Fibroblast of lung (primary cell): Measurements from ENCODE around the gene DEPDC1B. TPM values are rescaled to one million over a fixed set of nuclear protein-coding genes. Genes with fewer than 3 reads are reported as not detected.

Experiments
- DNase-seq, 2 donors: peaks; one replicate each; pipeline versions ENCODE4 v3.0.0 to v3.0.0-alpha.2; 2010; ENCODE audit warnings: low read depth in 2 of 2
- H2AFZ ChIP-seq: 2 replicates; pipeline ENCODE4 v1.5.1; 2012; ENCODE audit warnings: low read length, control low read depth, inconsistent platforms
- H3K27ac ChIP-seq: 2 replicates; pipeline ENCODE4 v1.5.1; 2011; ENCODE audit warnings: low read length, control low read depth; ENCODE audit not compliant: insufficient read depth
- H3K27me3 ChIP-seq: 2 replicates; pipeline ENCODE4 v1.5.1; 2011; ENCODE audit warnings: mild to moderate bottlenecking, low read length; ENCODE audit not compliant: control insufficient read depth, insufficient read depth
- H3K36me3 ChIP-seq: 2 replicates; pipeline ENCODE4 v1.5.1; 2011; ENCODE audit warnings: low read length; ENCODE audit not compliant: control insufficient read depth, insufficient read depth
- H3K4me1 ChIP-seq: 2 replicates; pipeline ENCODE4 v1.5.1; 2011; ENCODE audit warnings: low read length; ENCODE audit not compliant: control insufficient read depth, insufficient read depth; ENCODE audit errors: extremely low read depth
- H3K4me2 ChIP-seq: 2 replicates; pipeline ENCODE4 v1.5.1; 2011; ENCODE audit warnings: low read length, control low read depth; ENCODE audit not compliant: insufficient read depth; ENCODE audit errors: extremely low read depth
- H3K4me3 ChIP-seq, 4 experiments: fragments of 200-600 bp in 1 of 4; sonication (generic) in 1 of 4; replicated peaks in 1 of 4; 2 replicates each; pipeline ENCODE4 v1.5.1; 2011 to 2016; ENCODE audit warnings: low read length in 4 of 4, low read depth in 3 of 4, mild to moderate bottlenecking in 3 of 4, control low read depth in 2 of 4, inconsistent platforms in 1 of 4, mixed read lengths in 1 of 4; ENCODE audit not compliant: insufficient read depth in 1 of 4; ENCODE audit errors: control extremely low read depth in 1 of 4
- H3K79me2 ChIP-seq: 2 replicates; pipeline ENCODE4 v1.5.1; 2012; ENCODE audit warnings: mild to moderate bottlenecking, low read length, inconsistent platforms; ENCODE audit not compliant: control insufficient read depth, insufficient read depth
- H3K9ac ChIP-seq: 2 replicates; pipeline ENCODE4 v1.5.1; 2011; ENCODE audit warnings: mild to moderate bottlenecking, low read length, control low read depth; ENCODE audit not compliant: insufficient read depth
- H3K9me3 ChIP-seq: 2 replicates; pipeline ENCODE4 v1.5.1; 2012; ENCODE audit warnings: low read depth, low read length; ENCODE audit not compliant: control insufficient read depth, insufficient read depth
- H4K20me1 ChIP-seq: 2 replicates; pipeline ENCODE4 v1.5.1; 2011; ENCODE audit warnings: low read length; ENCODE audit not compliant: control insufficient read depth, insufficient read depth; ENCODE audit errors: extremely low read depth
- CTCF ChIP-seq, 2 donors: IDR thresholded peaks in 1 of 2; conservative IDR thresholded peaks in 1 of 2; 1 replicate in 1 of 2; 2 replicates in 1 of 2; pipeline ENCODE4 v1.5.1; 2011 to 2012; ENCODE audit warnings: low read length in 2 of 2, control low read depth in 1 of 2, inconsistent platforms in 1 of 2, low read depth in 1 of 2, mild to moderate bottlenecking in 1 of 2
- EZH2 ChIP-seq: IDR thresholded peaks from 2 replicates; pipeline ENCODE4 v1.5.1; 2012; ENCODE audit warnings: low read length, control low read depth, mild to moderate bottlenecking; ENCODE audit errors: missing control alignments
- polyA plus RNA-seq, 2 donors: library from polyadenylated mRNA; depleted of rRNA in 1 of 2; stranded (reverse) in 1 of 2; unstranded in 1 of 2; fragments of >200 nt; gene quantifications; 2 replicates each; pipeline ENCODE4 v1.2.1, GENCODE V29; 2011 to 2012; ENCODE audit warnings: missing spikeins in 1 of 2
- total RNA-seq: library from RNA; depleted of rRNA; stranded (reverse); fragments of >200 nt; gene quantifications from 2 replicates; pipeline ENCODE4 v1.2.1, GENCODE V29; 2014

Gene DEPDC1B
- total and polyA plus RNA-seq, 2 donors (not counting 1 experiment from before 2014, with no cell fraction given): 2.5 to 3.2 TPM

- Histone ChIP-seq H4K20me1 (no peaks in the 10 kb centered on the region), H3K4me1 (no peaks in the 10 kb centered on the region), H3K27me3 (no peaks in the 10 kb centered on the region), H3K9ac (peak overlapping the region; percentile 75), H3K27ac (peak overlapping the region; percentile 83), H3K4me2 (peak overlapping the region; percentile 84), H3K36me3 (no peaks in the 10 kb centered on the region), H3K79me2 (peaks cover 21% of the 10 kb centered on the region), H3K4me3 (peak overlapping the region; percentile 80 to 98 (median 91)), H2AFZ (peak overlapping the region; percentile 93), H3K9me3 (no peaks in the 10 kb centered on the region)
- TF ChIP-seq EZH2: no peak
- no peak for TF ChIP-seq CTCF (conservative IDR thresholded peaks at IDR 0.05 in 1 of 2, IDR thresholded peaks at IDR 0.05 in 1 of 2; ENCODE audit: low read depth in 1 of 2, low read length in 2 of 2)
- DNase-seq: no peak
These were observed 718 bp downstream of the DEPDC1B start for GRCh38 chr5:60699288-60699608.

- DNase-seq: no peak
- peaks cover 28% of the 10 kb centered on the region for H3K79me2 ChIP-seq
- no peaks in the 10 kb centered on the region for H3K4me1 ChIP-seq
- H3K36me3 ChIP-seq: no peaks in the 10 kb centered on the region
- no peak overlapping the region for H2AFZ ChIP-seq
- no peaks in the 10 kb centered on the region for H3K9me3 ChIP-seq
- no peak overlapping the region for H3K27ac ChIP-seq
- no peak overlapping the region for H3K4me3 ChIP-seq
- no peaks in the 10 kb centered on the region for H4K20me1 ChIP-seq
- peak overlapping the region; percentile 38 for H3K4me2 ChIP-seq
- no peak for TF ChIP-seq CTCF (conservative IDR thresholded peaks at IDR 0.05 in 1 of 2, IDR thresholded peaks at IDR 0.05 in 1 of 2; ENCODE audit: low read depth in 1 of 2, low read length in 2 of 2)
- no peak for TF ChIP-seq EZH2
- H3K27me3 ChIP-seq: no peaks in the 10 kb centered on the region
- no peak overlapping the region for H3K9ac ChIP-seq
These were observed 1.6 kb downstream of the DEPDC1B start for GRCh38 chr5:60698336-60698735.

- no peak overlapping the region for H3K4me3 ChIP-seq
- no peak overlapping the region for H3K4me2 ChIP-seq
- peaks cover 35% of the 10 kb centered on the region for H3K79me2 ChIP-seq
- no peaks in the 10 kb centered on the region for H3K36me3 ChIP-seq
- no peak overlapping the region for H3K9ac ChIP-seq
- H4K20me1 ChIP-seq: no peaks in the 10 kb centered on the region
- H3K4me1 ChIP-seq: no peaks in the 10 kb centered on the region
- H3K9me3 ChIP-seq: no peaks in the 10 kb centered on the region
- TF ChIP-seq CTCF (conservative IDR thresholded peaks at IDR 0.05 in 1 of 2, IDR thresholded peaks at IDR 0.05 in 1 of 2; ENCODE audit: low read depth in 1 of 2, low read length in 2 of 2): no peak
- no peak for TF ChIP-seq EZH2
- H2AFZ ChIP-seq: no peak overlapping the region
- no peak overlapping the region for H3K27ac ChIP-seq
- no peaks in the 10 kb centered on the region for H3K27me3 ChIP-seq
- DNase-seq: no peak
These were observed 9.6 kb downstream of the DEPDC1B start for GRCh38 chr5:60690326-60690725.
